WI38 (cell line): ENCODE measurements around the gene AP1S3.

Experiments used
- H3K4me3 ChIP-seq: 2 replicates; pipeline ENCODE4 v1.5.1; 2011; ENCODE audit warnings: low read depth, mild to moderate bottlenecking, control low read depth, low read length
- TF ChIP-seq, protein P1 (sequence below): IDR thresholded peaks from 2 replicates; pipeline ENCODE4 v1.5.1; 2012; ENCODE audit warnings: low read depth, mild to moderate bottlenecking, control low read depth, low read length

AP1S3 gene

GRCh38 chr2:223724861-223725260 is 112.5 kb downstream of the AP1S3 start:
- H3K4me3 ChIP-seq = peak overlapping the region; percentile 26; the same call in 1 of the 2 replicates
- TF ChIP-seq, protein P1, sequence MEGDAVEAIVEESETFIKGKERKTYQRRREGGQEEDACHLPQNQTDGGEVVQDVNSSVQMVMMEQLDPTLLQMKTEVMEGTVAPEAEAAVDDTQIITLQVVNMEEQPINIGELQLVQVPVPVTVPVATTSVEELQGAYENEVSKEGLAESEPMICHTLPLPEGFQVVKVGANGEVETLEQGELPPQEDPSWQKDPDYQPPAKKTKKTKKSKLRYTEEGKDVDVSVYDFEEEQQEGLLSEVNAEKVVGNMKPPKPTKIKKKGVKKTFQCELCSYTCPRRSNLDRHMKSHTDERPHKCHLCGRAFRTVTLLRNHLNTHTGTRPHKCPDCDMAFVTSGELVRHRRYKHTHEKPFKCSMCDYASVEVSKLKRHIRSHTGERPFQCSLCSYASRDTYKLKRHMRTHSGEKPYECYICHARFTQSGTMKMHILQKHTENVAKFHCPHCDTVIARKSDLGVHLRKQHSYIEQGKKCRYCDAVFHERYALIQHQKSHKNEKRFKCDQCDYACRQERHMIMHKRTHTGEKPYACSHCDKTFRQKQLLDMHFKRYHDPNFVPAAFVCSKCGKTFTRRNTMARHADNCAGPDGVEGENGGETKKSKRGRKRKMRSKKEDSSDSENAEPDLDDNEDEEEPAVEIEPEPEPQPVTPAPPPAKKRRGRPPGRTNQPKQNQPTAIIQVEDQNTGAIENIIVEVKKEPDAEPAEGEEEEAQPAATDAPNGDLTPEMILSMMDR = no peak

GRCh38 chr2:223723954-223724411 is 113.4 kb downstream of the AP1S3 start:
- no peak overlapping the region for H3K4me3 ChIP-seq
- TF ChIP-seq, protein P1 = no peak

DNA sequence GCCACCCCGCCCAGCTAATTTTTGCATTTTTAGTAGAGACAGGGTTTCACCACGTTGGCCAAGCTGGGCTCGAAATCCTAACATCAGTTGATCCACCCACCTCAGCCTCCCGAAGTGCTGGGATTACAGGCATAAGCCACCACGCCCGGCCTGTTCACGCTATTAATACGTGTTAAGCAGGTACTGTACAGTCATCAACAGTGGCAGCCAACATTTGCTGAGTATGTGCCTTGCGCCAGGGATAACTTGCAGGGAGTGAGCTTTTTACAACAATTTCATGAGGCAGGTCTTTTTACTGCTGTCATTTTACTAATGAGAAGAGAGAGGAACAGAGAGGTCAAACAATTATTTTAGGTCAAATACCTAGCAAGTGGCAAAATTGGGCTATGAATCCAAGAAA is 115.2 kb downstream of the AP1S3 start:
- no peak overlapping the region for H3K4me3 ChIP-seq
- TF ChIP-seq, protein P1 = no peak

- no peak overlapping the region for H3K4me3 ChIP-seq
- TF ChIP-seq, protein P1 = no peak
Observed at GRCh38 chr2:223721746-223722145, 115.6 kb downstream of the AP1S3 start.

DNA sequence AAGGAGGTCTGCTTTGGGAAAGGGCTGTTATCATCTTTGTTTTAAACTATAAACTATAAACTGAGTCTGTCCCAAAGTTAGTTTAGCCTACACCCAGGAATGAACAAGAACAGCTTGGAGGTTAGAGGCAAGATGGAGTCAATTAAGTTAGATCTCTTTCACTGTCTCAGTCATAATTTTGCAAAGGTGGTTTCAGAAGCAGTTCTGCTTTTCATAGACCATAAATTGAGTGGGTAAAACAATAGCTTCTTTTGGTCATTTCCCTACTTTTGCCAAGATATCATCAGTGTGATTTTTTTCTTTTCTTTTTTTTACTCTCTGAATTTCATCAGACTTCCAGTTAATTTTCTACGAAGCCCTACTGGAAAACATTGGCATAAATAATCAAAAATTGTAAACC is 117.0 kb downstream of the AP1S3 start:
- TF ChIP-seq, protein P1 = no peak
- no peak overlapping the region for H3K4me3 ChIP-seq

DNA sequence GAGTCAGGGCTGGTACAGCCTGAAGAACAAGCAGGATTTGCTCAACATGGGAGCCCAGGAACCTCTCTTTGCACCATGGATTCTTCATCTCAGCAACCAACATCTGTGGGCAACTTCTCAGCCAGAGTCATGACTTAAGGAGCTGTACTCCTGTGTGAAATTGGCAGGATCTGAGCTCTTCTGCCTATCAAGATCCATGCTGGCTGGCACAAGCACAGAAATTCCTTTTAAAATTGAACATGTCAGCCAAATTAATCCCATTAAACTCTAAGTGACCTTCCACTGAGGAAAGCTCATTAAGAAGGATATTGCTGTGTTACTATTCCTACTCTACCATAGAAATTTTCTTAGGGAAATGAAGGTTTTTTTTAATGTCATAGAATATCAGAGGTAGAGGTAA is 124.7 kb downstream of the AP1S3 start:
- no peak overlapping the region for H3K4me3 ChIP-seq
- TF ChIP-seq, protein P1 = no peak

DNA sequence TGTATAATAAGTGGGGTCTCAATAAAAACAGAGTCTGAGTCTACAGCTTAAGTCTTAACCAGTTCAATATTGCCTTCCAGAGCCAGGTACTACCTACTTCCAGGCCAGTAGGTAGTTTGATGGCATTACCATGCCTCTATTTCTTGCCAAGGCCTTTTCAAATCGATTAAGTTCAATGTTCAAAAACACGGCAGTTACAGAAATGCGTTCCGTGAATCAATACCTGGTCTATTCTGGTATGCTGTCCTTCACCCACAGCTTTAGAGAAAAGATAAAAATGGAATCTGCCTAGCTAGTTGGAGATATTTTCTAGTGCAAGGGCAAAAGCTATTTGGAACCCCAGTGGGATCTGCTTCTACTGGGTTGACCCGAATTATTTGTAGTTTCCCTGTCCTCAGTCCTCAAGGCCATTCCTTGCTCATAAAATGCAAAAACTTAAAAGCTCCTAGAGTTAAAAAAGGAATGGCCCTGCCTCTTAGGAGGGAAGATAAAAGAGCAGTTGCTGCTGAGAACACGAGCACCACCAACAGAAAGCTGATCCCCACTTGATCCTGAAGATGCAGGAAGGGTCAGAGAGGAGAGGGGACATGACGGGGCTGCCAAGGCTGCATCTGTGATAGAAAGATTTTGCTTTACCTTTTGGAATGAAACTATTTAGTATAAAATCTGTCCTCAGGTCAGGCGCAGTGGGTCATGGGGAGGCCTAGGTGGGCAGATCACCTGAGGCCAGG is 125.6 kb downstream of the AP1S3 start:
- TF ChIP-seq, protein P1 = no peak

More for the DNA sequence above, 125.6 kb downstream of the AP1S3 start:
- no peak overlapping the region for H3K4me3 ChIP-seq
